Measurements from ENCODE around the gene ROCK2. TPM values are rescaled to one million over a fixed set of nuclear protein-coding genes. Genes with fewer than 3 reads are reported as not detected.
A peak's percentile ranks its signal among the peaks of the same experiment; 100 is the strongest.

The ROCK2 gene
- total RNA-seq, 1 experiment from 2014 or later: 64.4 TPM

- Mint-ChIP-seq H3K9me3 (ENCODE audit: unreplicated experiment) (no peaks in the 10 kb centered on the region), H3K4me3 (ENCODE audit: unreplicated experiment) (peak overlapping the region; percentile 89), H3K27me3 (ENCODE audit: insufficient read depth, unreplicated experiment) (peaks cover 4% of the 10 kb centered on the region), H3K4me1 (ENCODE audit: low read depth, unreplicated experiment) (no peaks in the 10 kb centered on the region), H3K36me3 (ENCODE audit: insufficient read depth, unreplicated experiment) (peaks cover 6% of the 10 kb centered on the region), H3K27ac (ENCODE audit: unreplicated experiment) (peak overlapping the region; percentile 89)
- H3K9me3 ChIP-seq: no peaks in the 10 kb centered on the region
- DNase-seq: no peak
- H3K27me3 ChIP-seq (replicated peaks; ENCODE audit: control insufficient read depth, insufficient read depth, low read length): no peaks in the 10 kb centered on the region
- BruUV-seq (replicated peaks): no TSS peak
- no peak overlapping the region for H3K4me3 ChIP-seq (ENCODE audit: low read depth, low read length)
- ChIA-PET POLR2A (interaction anchor here (1.4 kb wide), 1 partner anchor 23 kb away, joined by 11 read pairs; the partner anchor contains the start of gene SLC66A3), CTCF (interaction anchor here (0.6 to 2.5 kb wide), 23 partner anchors 8 to 452 kb away, joined by 3 to 26 read pairs (median 6); partner anchors contain the start of gene SLC66A3)
- intact Hi-C loops (cut with micrococcal nuclease; ENCODE audit: unreplicated experiment): loop anchor here (1.0 to 5.0 kb wide), 8 partner anchors 23 to 452 kb away; partner anchors contain the start of genes KCNF1 and SLC66A3
- TF ChIP-seq, protein P1, sequence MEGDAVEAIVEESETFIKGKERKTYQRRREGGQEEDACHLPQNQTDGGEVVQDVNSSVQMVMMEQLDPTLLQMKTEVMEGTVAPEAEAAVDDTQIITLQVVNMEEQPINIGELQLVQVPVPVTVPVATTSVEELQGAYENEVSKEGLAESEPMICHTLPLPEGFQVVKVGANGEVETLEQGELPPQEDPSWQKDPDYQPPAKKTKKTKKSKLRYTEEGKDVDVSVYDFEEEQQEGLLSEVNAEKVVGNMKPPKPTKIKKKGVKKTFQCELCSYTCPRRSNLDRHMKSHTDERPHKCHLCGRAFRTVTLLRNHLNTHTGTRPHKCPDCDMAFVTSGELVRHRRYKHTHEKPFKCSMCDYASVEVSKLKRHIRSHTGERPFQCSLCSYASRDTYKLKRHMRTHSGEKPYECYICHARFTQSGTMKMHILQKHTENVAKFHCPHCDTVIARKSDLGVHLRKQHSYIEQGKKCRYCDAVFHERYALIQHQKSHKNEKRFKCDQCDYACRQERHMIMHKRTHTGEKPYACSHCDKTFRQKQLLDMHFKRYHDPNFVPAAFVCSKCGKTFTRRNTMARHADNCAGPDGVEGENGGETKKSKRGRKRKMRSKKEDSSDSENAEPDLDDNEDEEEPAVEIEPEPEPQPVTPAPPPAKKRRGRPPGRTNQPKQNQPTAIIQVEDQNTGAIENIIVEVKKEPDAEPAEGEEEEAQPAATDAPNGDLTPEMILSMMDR (IDR thresholded peaks at IDR 0.05; ENCODE audit: insufficient read depth in 1 of 2, low read depth in 1 of 2, low read length in 1 of 2, severe bottlenecking in 1 of 2, unreplicated experiment in 1 of 2): no peak
- peaks cover 5% of the 10 kb centered on the region for H3K4me1 ChIP-seq
- no peaks in the 10 kb centered on the region for H3K36me3 ChIP-seq (ENCODE audit: control insufficient read depth, insufficient read depth, low read length)
Measured at GRCh38 chr2:11132036-11132671, 212.3 kb downstream of the ROCK2 start.

DNA sequence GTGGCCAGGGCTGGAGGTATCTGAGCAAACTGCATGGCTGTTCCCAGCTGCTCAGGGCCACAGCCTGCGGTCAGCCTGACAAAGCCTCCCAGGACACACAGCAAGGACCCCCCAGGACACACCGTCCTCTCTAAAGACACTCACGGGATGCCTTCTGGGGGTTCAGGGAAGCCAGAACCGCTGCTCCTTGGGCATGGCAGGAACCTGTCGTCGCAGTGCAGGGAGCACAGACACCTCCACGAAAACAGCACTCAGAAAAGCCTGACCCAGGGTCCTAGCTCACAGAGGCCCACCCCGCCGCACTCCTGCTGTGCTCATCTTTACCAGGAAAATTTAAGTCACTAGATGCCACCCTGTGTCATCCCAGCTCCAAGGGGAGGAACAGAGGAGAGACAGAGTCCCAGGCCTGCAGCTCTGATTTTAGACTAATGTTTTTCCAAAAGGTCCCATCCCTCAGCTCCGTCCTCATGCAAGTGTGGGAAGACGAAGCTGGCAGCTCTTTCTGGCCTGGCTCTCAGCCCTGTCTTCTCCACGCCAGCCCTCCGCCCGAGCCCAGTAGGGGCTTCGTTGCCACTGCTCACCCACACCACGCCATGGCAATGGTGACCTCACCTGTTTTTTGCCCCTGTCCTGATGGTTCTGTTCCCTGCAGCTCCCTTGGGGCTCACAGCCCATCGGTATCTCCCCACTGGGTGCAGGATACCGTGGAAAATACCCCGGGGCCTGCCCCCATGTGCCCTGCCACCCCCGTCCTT is 213.1 kb downstream of the ROCK2 start:
- Histone ChIP-seq H3K9me3 (no peaks in the 10 kb centered on the region), H3K4me3 (ENCODE audit: low read depth, low read length) (no peak overlapping the region), H3K27me3 (replicated peaks; ENCODE audit: control insufficient read depth, insufficient read depth, low read length) (no peaks in the 10 kb centered on the region), H3K36me3 (ENCODE audit: control insufficient read depth, insufficient read depth, low read length) (no peaks in the 10 kb centered on the region), H3K4me1 (peaks cover 5% of the 10 kb centered on the region)
- Mint-ChIP-seq H3K4me1 (ENCODE audit: low read depth, unreplicated experiment) (no peaks in the 10 kb centered on the region), H3K4me3 (ENCODE audit: unreplicated experiment) (peak overlapping the region; percentile 89), H3K36me3 (ENCODE audit: insufficient read depth, unreplicated experiment) (peaks cover 6% of the 10 kb centered on the region), H3K27me3 (ENCODE audit: insufficient read depth, unreplicated experiment) (peaks cover 3% of the 10 kb centered on the region), H3K27ac (ENCODE audit: unreplicated experiment) (no peak overlapping the region), H3K9me3 (ENCODE audit: unreplicated experiment) (no peaks in the 10 kb centered on the region)
- no peak for DNase-seq
- ChIA-PET POLR2A (no interaction called here), CTCF (interaction anchor here (0.6 to 2.5 kb wide), 9 partner anchors 8 to 453 kb away, joined by 3 to 26 read pairs (median 4); partner anchors contain the start of gene SLC66A3)
- TF ChIP-seq, protein P1 (IDR thresholded peaks at IDR 0.05; ENCODE audit: insufficient read depth in 1 of 2, low read depth in 1 of 2, low read length in 1 of 2, severe bottlenecking in 1 of 2, unreplicated experiment in 1 of 2): no peak
- intact Hi-C loops (cut with micrococcal nuclease; ENCODE audit: unreplicated experiment): loop anchor here (5.0 kb wide), 4 partner anchors 46 to 219 kb away; partner anchors contain the start of gene KCNF1
- no TSS peak for BruUV-seq (replicated peaks)

Other genes with a start within 250 kb of the ROCK2 start
- gene SLC66A3, start 189.2 kb downstream of the ROCK2 start, total RNA-seq (2022): 10.4 and 12.1 TPM in 2 replicates
- gene E2F6, start 121.5 kb upstream of the ROCK2 start, total RNA-seq (2022): 41.6 and 44.5 TPM in 2 replicates
- gene GREB1, start 189.4 kb upstream of the ROCK2 start, total RNA-seq (2022): 2.2 and 2.4 TPM in 2 replicates